H1 (cell line): ENCODE data around the gene FREM1. TPM values are rescaled to one million over a fixed set of nuclear protein-coding genes. Genes with fewer than 3 reads are reported as not detected.
A peak's percentile ranks its signal among the peaks of the same experiment; 100 is the strongest.

Source experiments
- CTCF ChIA-PET: fragments of 300-600 bp; sonication (Branson Sonifier 250); formaldehyde crosslinking; loops from one replicate; lab custom pipeline; 2021; ENCODE audit not compliant: partially characterized antibody; lab: Charles Lee
- POLR2A ChIA-PET: fragments of 300-600 bp; sonication (Branson Sonifier 250); formaldehyde crosslinking; loops from one replicate; lab custom pipeline; 2021; ENCODE audit warnings: inconsistent platforms; ENCODE audit not compliant: partially characterized antibody; lab: Charles Lee
- DNase-seq, 2 experiments: peaks; one replicate each; pipeline versions ENCODE4 v3.0.0 to v3.0.0-alpha.2; 2010 to 2022; ENCODE audit warnings: low spot score in 2 of 2, low read depth in 1 of 2, mixed read lengths in 1 of 2
- FAIRE-seq: peaks from 2 replicates; lab custom pipeline; 2011; peaks lifted over from hg19 to GRCh38; lab: Jason Lieb, UNC
- H2AFZ ChIP-seq: 2 replicates; pipeline ENCODE4 v1.8.1; 2012; ENCODE audit warnings: low read length, inconsistent platforms
- H2AK5ac ChIP-seq: 2 replicates; pipeline ENCODE4 v1.6.1; 2013; ENCODE audit warnings: low read depth, low read length
- H2BK120ac ChIP-seq: replicated peaks from 2 replicates; pipeline ENCODE3; 2013; ENCODE audit warnings: low read depth, low read length, inconsistent platforms
- H2BK12ac ChIP-seq: 2 replicates; pipeline ENCODE4 v1.6.1; 2013; ENCODE audit warnings: low read depth, low read length
- H2BK15ac ChIP-seq: 2 replicates; pipeline ENCODE4 v1.6.1; 2013; ENCODE audit warnings: low read length
- H2BK20ac ChIP-seq: 2 replicates; pipeline ENCODE4 v1.6.1; 2013; ENCODE audit warnings: low read length
- H2BK5ac ChIP-seq: 2 replicates; pipeline ENCODE4 v1.6.1; 2013; ENCODE audit warnings: low read depth, low read length
- H3K14ac ChIP-seq: 2 replicates; pipeline ENCODE4 v1.6.1; 2013; ENCODE audit warnings: inconsistent platforms; ENCODE audit not compliant: insufficient read length
- H3K18ac ChIP-seq: 2 replicates; pipeline ENCODE4 v1.6.1; 2013; ENCODE audit warnings: low read length; ENCODE audit errors: extremely low read depth
- H3K23ac ChIP-seq: 2 replicates; pipeline ENCODE4 v1.6.1; 2013; ENCODE audit warnings: inconsistent platforms; ENCODE audit not compliant: insufficient read length
- H3K23me2 ChIP-seq: 2 replicates; pipeline ENCODE4 v1.6.1; 2013; ENCODE audit warnings: low read depth, low read length
- H3K27ac ChIP-seq: 2 replicates; pipeline ENCODE4 v1.6.1; 2011; ENCODE audit warnings: low read depth, low read length, inconsistent platforms
- H3K27me3 ChIP-seq, 4 experiments: replicated peaks in 1 of 4; 1 replicate in 1 of 4; 2 replicates in 3 of 4; pipeline versions ENCODE4 v1.6.1 to v1.8.1; 2011 to 2013; ENCODE audit warnings: low read length in 3 of 4, mild to moderate bottlenecking in 3 of 4, inconsistent platforms in 2 of 4, mixed read lengths in 2 of 4, moderate library complexity in 1 of 4; ENCODE audit not compliant: control insufficient read depth in 3 of 4, insufficient read depth in 3 of 4; ENCODE audit errors: extremely low read depth in 1 of 4
- H3K36me3 ChIP-seq, 4 experiments: 2 replicates each; pipeline versions ENCODE4 v1.6.1 to v1.8.1; 2011 to 2013; ENCODE audit warnings: mild to moderate bottlenecking in 4 of 4, low read length in 3 of 4, moderate library complexity in 2 of 4, control low read depth in 1 of 4, inconsistent platforms in 1 of 4; ENCODE audit not compliant: insufficient read depth in 4 of 4, control insufficient read depth in 2 of 4
- H3K4ac ChIP-seq: replicated peaks from 2 replicates; pipeline ENCODE3; 2013; ENCODE audit warnings: low read length, low read depth, mixed read lengths, inconsistent platforms; ENCODE audit not compliant: insufficient read length
- H3K4me1 ChIP-seq, 4 experiments: replicated peaks in 1 of 4; 1 replicate in 1 of 4; 2 replicates in 3 of 4; pipeline versions ENCODE4 v1.6.1 to v1.8.1; 2011 to 2013; ENCODE audit warnings: low read length in 3 of 4, inconsistent platforms in 2 of 4, mixed read lengths in 1 of 4; ENCODE audit not compliant: insufficient read depth in 4 of 4, control insufficient read depth in 3 of 4
- H3K4me2 ChIP-seq, 2 experiments: 2 replicates each; pipeline versions ENCODE4 v1.6.1 to v1.8.1; 2011 to 2013; ENCODE audit warnings: low read depth in 2 of 2, low read length in 2 of 2, control low read depth in 1 of 2, inconsistent platforms in 1 of 2, mild to moderate bottlenecking in 1 of 2; ENCODE audit not compliant: insufficient read depth in 1 of 2
- H3K4me3 ChIP-seq, 4 experiments: fragments of 200-600, 300-600 bp in 1 of 4; sonication (generic), shearing (Covaris generic), sonication (Bioruptor Twin) in 1 of 4; 2 replicates each; pipeline versions ENCODE4 v1.5.1 to v1.8.1; 2011 to 2016; ENCODE audit warnings: low read length in 4 of 4, low read depth in 3 of 4, control low read depth in 2 of 4, inconsistent platforms in 2 of 4, mild to moderate bottlenecking in 2 of 4, mixed read lengths in 1 of 4, moderate library complexity in 1 of 4; ENCODE audit not compliant: insufficient read depth in 2 of 4; ENCODE audit errors: extremely low read depth in 1 of 4
- H3K56ac ChIP-seq: replicated peaks from 2 replicates; pipeline ENCODE3; 2013; ENCODE audit warnings: low read depth, mild to moderate bottlenecking, mixed read lengths, low read length, inconsistent platforms; ENCODE audit not compliant: insufficient read length
- H3K79me1 ChIP-seq: 2 replicates; pipeline ENCODE4 v1.6.1; 2013; ENCODE audit warnings: low read depth, low read length, control low read depth
- H3K79me2 ChIP-seq, 2 experiments: 2 replicates each; pipeline versions ENCODE4 v1.6.1 to v1.8.1; 2012 to 2013; ENCODE audit warnings: low read length in 2 of 2, mild to moderate bottlenecking in 2 of 2, inconsistent platforms in 1 of 2; ENCODE audit not compliant: insufficient read depth in 2 of 2, control insufficient read depth in 1 of 2
- H3K9ac ChIP-seq, 4 experiments: replicated peaks in 1 of 4; 1 replicate in 1 of 4; 2 replicates in 3 of 4; pipeline versions ENCODE4 v1.6.1 to v1.8.1; 2011 to 2013; ENCODE audit warnings: low read depth in 3 of 4, low read length in 3 of 4, control low read depth in 2 of 4, mild to moderate bottlenecking in 2 of 4, moderate library complexity in 2 of 4, inconsistent platforms in 1 of 4; ENCODE audit errors: extremely low read depth in 1 of 4
- H3K9me3 ChIP-seq, 2 experiments: 2 replicates each; pipeline versions ENCODE4 v1.6.1 to v1.8.1; 2012 to 2013; ENCODE audit warnings: mild to moderate bottlenecking in 2 of 2, moderate library complexity in 2 of 2, control low read depth in 1 of 2, inconsistent platforms in 1 of 2, low read depth in 1 of 2, low read length in 1 of 2, mixed read lengths in 1 of 2; ENCODE audit not compliant: insufficient read depth in 2 of 2
- H4K20me1 ChIP-seq, 2 experiments: replicated peaks in 1 of 2; 2 replicates each; pipeline versions ENCODE3 to v1.8.1; 2011 to 2013; ENCODE audit warnings: inconsistent platforms in 2 of 2, low read length in 2 of 2, mild to moderate bottlenecking in 1 of 2; ENCODE audit not compliant: insufficient read depth in 2 of 2, control insufficient read depth in 1 of 2
- H4K5ac ChIP-seq: 2 replicates; pipeline ENCODE4 v1.6.1; 2013; ENCODE audit warnings: low read length, low read depth, mixed read lengths, inconsistent platforms; ENCODE audit not compliant: insufficient read length
- H4K8ac ChIP-seq: 2 replicates; pipeline ENCODE4 v1.8.0; 2013; ENCODE audit warnings: mild to moderate bottlenecking, moderate library complexity, low read length, inconsistent platforms; ENCODE audit not compliant: insufficient read depth; ENCODE audit errors: extremely low read depth
- H4K91ac ChIP-seq: replicated peaks from 2 replicates; pipeline ENCODE3; 2013; ENCODE audit warnings: low read length, mixed read lengths, inconsistent platforms; ENCODE audit not compliant: insufficient read length
- JUND ChIP-seq: IDR thresholded peaks from 2 replicates; pipeline ENCODE4 v1.6.1; 2011; ENCODE audit warnings: mild to moderate bottlenecking, improper control_type of control experiment, low read length
- RBBP5 ChIP-seq: IDR thresholded peaks from 2 replicates; pipeline ENCODE4 v1.7.1; 2012; ENCODE audit warnings: low read depth, mild to moderate bottlenecking, inconsistent platforms, low read length, moderate library complexity, borderline replicate concordance
- WGBS, 2 experiments: shearing (Covaris generic) in 1 of 2; methylation state at CpG; one replicate each; pipeline versions ENCODE4 v1.1.6 to v1.1.7; 2013 to 2015; ENCODE audit warnings: low lambda C conversion rate in 2 of 2, mixed read lengths in 2 of 2, inconsistent platforms in 1 of 2, low coverage in 1 of 2, missing lambda C conversion rate in 1 of 2; ENCODE audit not compliant: insufficient replicate concordance in 2 of 2, insufficient coverage in 1 of 2, insufficient read length in 1 of 2; ENCODE audit errors: extremely low coverage in 1 of 2, missing lambda C conversion rate in 1 of 2; 5-methylcytosine and 5-hydroxymethylcytosine counted together
- polyA plus RNA-seq, 7 experiments: library from polyadenylated mRNA; depleted of rRNA in 3 of 7; stranded (reverse) in 5 of 7; unstranded in 2 of 7; fragments of >200 nt in 5 of 7; fragments of 200-250 nt in 2 of 7; gene quantifications; 1 replicate in 5 of 7; 2 replicates in 1 of 7; 4 replicates in 1 of 7; pipeline versions ENCODE4 v1.2.1 to v1.2.3, GENCODE V29; 2011 to 2013; ENCODE audit warnings: missing spikeins in 2 of 7, mixed read lengths in 2 of 7
- total RNA-seq: library from RNA; stranded (reverse); fragmentation: NEBNext Ultra II Directional; extraction: Animal tissue kit (Norgen Biotek cat#: 25700); gene quantifications from 2 replicates; pipeline ENCODE4 v1.2.1, GENCODE V29; 2021
- TF ChIP-seq, protein P1 (sequence below): IDR thresholded peaks from 2 replicates; pipeline ENCODE4 v1.6.1; 2012; ENCODE audit warnings: inconsistent platforms

FREM1 gene
- total and polyA plus RNA-seq, 2 of the 8 experiments (the other 6 are each of a cell fraction or from before 2014, with no cell fraction given): 2.6 to 3.1 TPM

DNA sequence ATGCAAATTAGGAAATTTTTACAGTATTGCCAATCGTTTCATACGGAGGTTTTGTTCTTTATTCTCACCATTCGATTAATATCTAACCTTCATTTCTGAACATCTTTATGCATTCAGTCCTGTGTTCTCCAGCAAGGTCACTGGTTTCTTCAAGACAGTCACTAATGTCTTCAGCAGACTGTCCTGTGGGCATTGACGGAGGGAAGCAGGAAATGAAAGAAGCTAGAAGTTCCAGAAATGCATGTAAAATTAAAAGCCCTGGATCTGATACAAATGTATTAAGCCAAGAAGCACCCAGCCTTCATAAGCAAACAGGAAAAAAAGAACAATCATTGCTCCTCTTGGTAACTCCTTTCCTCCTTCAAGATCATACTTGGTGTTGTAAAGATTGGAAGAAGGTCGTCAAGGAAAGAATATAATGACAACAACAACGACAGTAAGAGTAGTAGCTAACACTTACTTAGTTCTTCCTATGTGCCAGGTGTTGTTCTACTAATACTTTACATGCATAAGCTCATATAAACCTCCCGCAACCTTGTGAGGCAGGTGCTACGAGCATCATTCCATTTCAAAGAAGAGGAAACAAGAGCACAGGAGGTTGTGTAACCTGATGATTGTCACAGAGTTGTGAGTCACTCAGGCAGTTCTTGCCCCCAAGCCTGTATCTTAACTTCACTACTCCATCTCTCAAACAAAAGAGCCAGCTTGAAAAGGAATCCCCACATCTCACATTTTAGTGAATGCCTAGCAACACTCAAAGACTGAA is 127.8 kb downstream of the FREM1 start:
- Histone ChIP-seq H3K36me3 (no peaks in the 10 kb centered on the region), H2AK5ac (no peak overlapping the region), H3K27me3 (no peaks in the 10 kb centered on the region), H4K20me1 (no peaks in the 10 kb centered on the region), H3K14ac (no peak overlapping the region), H2BK5ac (no peak overlapping the region), H4K5ac (no peak overlapping the region), H2BK12ac (no peak overlapping the region), H3K23me2 (no peaks in the 10 kb centered on the region), H3K9me3 (no peaks in the 10 kb centered on the region), H3K4ac (no peak overlapping the region), H4K91ac (no peak overlapping the region), H2BK15ac (no peak overlapping the region), H3K4me2 (no peak overlapping the region), H3K27ac (no peak overlapping the region), H3K23ac (no peak overlapping the region), H3K4me3 (no peak overlapping the region), H3K79me1 (no peaks in the 10 kb centered on the region), H2BK120ac (no peak overlapping the region), H3K9ac (no peak overlapping the region), H3K4me1 (peaks cover 0 to 4% (median 0%) of the 10 kb centered on the region in 4 experiments; a peak in 1 of 7 replicates), H4K8ac (no peak overlapping the region), H3K56ac (no peak overlapping the region), H3K18ac (no peak overlapping the region), H2AFZ (no peak overlapping the region), H2BK20ac (no peak overlapping the region), H3K79me2 (no peaks in the 10 kb centered on the region)
- WGBS, 2 experiments: 76% methylated on average over 8 of the region's 8 CpGs; no CpG with 5 or more reads in 1 of the 2 experiments
- ChIA-PET POLR2A (no interaction called here), CTCF (interaction anchor here (0.6 to 2.3 kb wide), 3 partner anchors 13 to 359 kb away, joined by 3 to 12 read pairs (median 3); no protein-coding TSS in a partner anchor)
- FAIRE-seq (no peak), DNase-seq (no peak)
- TF ChIP-seq RBBP5: no peak
- TF ChIP-seq, protein P1, sequence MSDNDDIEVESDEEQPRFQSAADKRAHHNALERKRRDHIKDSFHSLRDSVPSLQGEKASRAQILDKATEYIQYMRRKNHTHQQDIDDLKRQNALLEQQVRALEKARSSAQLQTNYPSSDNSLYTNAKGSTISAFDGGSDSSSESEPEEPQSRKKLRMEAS: no peak
- TF ChIP-seq JUND: peak; percentile 49; the same call in 1 of the 2 replicates
